HG03432 (cell line): ENCODE results near the gene SNX3.
A peak's percentile ranks its signal among the peaks of the same experiment; 100 is the strongest.
"Not testable (repeated sequence)": the region's sequence is repeated elsewhere in the genome, so short reads cannot be mapped to it uniquely, and the experiment has no call there.

Experiments
- ATAC-seq: cut with Tn5 transposase; IDR thresholded peaks from one replicate; pipeline ENCODE4 v1.9.1; 2021; ENCODE audit warnings: mild to moderate bottlenecking, moderate library complexity; ENCODE audit not compliant: unreplicated experiment

SNX3 gene

DNA sequence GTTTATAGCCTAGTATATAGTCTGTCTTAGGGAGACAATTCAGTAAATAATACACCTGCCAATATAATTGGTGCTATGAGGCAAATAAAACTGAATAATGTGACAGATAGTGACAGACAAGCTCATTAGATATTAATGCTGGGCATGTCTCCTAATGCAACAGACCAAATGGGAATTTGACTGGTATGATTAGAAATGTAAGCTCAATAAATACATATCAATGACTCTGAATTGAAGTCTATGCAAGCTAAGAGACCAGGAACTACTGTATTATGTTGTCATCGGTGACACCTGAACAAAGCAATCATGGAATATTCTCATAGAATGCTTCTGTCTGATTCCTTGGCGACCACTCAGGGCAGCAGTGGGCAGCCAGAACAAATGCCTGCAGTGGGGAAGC, 2.5 kb upstream of the SNX3 start:
- ATAC-seq, result no peak

DNA sequence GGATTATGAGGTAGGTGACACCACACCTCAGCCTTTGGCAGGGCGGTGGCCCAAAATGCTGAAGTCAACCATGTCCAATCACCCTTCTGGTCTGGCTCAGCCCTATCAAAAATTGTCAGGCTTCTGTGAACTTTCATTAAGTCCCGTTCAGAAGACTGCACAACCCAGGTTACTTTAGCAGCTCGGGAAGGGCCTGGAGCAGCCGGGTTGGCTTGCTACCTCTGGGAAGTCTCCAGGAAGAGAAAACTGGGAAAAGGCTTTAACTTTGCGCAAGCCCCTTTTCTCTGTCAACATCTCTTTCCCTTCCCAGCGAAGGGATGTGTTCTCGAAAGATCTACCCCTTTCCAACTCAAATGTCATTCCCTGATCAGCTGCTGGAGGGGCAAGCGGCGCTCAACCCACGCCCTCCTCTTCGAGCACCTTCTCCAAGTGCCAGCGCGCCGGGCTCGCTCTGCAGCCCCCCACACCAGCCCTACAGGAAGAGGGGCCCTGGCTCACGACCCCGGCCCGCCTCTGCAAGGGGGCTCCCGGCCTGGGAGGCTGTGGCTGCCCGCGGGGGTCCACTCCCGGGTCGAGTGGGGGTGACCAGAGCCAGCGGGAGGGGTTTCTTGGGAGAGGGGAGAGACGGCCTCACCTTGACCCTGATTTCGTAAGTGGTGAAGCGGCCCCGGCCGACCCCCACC, 573 bp downstream of the SNX3 start:
- peak; percentile 18 for ATAC-seq

DNA sequence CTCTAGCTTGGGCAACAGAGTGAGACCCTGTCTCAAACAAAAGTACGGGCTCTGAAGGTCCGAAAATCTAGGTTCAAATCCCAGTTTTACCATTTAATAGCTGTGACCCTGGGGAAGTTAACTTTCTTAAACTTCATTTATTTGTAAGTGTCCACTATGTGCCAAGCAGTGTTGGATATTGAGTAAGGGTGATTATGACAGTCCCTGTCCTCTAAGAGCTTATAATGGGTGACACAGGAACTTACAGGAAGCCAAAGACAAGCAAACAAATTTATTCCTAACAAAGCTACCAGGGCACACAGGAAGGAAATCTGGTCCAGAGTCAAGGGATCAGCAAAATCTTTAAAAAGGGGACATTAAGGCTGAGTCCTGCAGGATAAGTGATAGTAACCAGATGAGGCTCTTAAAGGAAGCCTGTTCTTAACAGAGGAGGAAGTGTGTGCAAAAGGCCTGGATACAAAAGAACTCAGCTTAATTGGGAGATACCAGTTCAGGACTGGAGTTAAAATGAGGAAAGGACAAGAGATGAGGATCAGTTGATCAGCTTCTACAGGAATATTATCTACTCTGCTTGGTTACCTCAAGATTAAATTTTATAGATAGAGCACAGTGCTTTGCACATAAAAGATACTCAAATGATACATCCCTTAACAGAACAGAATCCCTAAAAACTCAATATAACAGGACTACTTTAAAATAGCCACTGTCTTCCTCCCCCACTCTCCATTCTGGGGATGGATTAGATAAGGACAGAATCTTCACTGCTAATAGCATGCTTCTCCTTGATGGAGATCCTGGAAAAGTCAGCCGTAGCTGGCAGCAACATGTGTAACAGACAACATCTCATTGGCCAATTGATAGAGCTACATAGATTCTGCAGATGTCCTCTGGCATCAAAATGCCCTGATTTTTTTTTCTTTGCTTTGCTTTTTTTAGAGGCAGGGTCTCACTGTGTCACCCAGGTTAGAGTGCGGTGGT, 6.1 kb downstream of the SNX3 start:
- no peak for ATAC-seq

DNA sequence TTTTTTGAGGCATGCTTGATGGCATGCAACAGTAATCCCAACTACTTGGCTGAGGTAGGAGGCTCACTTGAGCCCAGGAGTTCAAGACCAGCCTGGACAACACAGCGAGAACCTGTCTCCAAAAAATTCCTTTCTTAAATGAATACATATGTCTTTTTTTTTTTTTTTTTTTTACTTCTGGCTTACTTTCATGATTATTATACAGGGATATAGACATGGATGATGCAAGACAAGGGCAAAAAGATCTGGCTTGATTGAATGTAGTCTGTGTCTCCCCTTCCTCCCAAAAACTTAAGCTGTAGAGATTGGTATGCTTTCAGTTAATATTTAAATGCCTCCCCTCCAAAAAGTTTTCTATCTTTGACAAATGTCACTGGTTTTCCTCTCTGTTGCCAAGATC, 7.6 kb downstream of the SNX3 start:
- ATAC-seq, result no peak

DNA sequence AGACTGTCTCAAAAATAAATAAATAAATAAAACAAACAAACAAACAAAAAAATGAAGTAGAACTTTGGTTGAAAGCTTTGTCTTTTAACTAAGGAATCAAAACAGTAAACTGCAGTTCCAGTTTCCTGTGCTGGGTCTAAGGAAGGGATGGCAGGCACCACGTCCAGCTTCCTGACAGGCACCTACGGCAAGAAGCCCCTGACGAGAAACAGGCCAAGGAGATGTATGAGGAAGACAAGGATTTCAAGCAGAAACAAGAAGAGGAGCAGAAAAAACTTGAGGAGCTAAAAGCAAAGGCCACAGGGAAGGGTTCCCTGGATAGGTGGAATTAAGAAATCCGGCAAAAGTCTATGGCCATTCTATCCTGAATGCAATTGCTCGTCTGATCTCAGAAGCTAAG, 8.8 kb downstream of the SNX3 start:
- no peak for ATAC-seq

DNA sequence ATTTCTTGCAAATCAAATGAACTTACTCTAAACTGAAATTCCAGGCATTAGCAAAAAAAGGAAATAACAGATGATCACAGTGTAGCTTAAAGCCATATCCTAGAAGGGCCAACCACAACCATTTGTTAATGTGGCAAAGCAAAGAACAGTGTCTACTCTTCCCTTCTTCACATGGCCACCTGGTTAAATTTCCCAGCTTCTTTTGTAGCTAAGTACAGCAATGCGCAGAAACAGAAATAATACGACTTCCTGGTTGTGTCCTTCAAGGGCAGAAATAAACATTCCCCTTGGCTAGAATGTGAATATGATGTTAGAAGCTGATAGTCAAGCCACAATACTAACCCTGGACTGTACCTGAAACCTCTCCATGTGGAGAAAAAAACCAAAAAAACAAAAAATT, 9.6 kb downstream of the SNX3 start:
- ATAC-seq, result no peak

DNA sequence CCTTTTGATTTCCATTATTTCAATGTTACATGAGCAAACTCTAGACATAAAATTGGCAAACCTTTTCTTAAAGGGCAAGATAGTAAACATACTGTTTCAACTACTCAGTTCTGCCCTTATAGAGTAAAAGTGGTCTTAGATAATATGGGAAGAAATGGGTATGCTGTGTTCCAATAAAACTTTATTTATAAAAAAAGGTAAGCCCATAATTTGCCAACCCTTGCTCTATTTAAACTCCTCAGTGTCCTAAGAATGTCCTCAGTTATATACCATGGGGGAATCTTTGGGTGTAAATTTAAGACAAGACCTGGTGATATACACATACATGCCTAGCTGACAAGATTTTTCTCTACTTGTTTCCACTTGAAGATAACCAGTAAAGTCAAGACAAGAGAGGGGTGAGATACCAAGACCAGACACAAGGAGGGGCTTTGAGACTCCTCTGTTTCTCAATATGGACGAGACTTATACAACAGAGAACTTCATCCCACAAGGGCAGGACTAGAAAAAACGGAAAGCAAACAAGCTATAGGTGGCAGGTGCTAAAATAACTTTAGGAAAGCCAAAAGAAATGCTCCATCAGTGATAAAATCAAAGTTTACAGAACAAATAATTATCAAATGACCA, 10.5 kb downstream of the SNX3 start:
- ATAC-seq, result peak; percentile 46

DNA sequence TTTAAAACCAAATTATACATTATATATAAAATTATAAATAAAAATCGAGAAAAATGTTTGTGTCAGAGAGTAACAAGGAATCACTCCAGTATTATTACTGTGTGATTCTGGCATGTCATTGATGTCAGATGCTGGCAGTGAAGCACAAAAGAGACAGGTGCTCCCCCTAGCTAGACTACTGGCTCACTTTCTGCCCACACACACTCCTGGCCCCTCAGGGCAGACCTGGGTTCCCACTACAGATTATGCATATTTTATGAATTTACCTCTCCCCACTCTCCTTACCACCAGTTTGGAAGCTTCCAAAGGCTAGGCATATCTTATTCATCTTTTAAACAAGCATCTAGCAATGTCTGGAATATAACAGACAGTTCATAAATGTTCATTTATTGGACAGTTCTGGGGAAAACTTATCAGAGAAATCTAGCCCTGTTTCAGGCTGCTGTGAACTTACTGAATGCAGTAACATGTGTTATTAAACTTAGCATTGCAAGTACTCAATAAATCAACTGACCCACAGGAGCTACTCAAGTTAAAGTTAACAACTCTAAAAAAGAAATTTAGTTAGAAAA, 12.8 kb downstream of the SNX3 start:
- no peak for ATAC-seq

DNA sequence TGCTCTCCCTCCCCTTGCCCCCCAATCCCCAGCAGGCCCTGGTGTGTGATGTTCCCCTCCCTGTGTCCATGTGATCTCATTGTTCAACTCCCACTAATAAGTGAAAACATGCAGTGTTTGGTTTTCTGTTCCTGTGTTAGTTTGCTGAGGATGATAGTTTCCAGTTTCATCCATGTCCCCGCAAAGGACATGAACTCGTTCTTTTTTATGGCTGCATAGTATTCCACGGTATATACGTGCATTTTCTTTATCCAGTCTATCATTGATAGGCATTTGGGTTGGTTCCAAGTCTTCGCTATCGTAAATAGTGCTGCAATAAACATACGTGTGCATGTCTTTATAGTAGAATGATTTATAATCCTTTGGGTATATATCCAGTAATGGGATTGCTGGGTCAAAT, 15.7 kb downstream of the SNX3 start:
- ATAC-seq, result not testable (repeated sequence)

DNA sequence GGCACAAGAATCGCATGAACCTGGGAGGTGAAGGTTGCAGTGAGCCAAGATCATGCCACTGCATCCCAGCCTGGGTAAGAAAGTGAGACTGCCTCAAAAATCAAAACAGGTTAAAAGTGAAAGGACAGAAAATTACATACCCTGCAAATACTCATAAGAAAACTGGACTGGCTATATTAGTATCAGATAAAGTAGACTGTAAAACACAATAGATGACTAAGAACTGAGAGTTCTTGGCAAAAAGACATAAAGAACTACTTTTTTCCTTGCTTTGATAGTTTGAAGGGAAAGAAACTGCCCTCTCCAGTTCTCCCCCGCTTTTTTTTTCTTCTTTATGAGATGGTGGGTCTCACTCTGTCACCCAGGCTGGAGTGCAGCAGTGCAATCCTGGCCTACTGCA, 17.0 kb downstream of the SNX3 start:
- ATAC-seq, result no peak

DNA sequence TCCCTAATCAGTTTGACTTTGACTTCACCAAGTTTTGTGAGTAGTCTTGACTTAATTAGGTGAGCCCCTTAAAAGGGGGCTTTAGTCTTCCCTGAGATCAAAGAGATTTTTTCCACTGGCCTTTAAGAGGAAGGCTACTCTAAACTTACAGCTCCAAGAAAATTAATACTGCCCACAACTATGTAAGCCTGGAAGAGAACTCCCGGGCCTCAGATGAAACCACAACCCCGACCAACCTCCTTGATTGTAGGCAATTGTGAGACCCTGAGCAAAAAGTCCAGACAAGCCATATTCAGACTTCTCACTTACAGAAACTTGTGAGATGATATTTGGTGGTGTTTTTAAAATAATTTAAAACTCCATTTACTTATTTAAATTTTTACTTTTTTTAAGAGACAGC, 18.1 kb downstream of the SNX3 start:
- no peak for ATAC-seq

DNA sequence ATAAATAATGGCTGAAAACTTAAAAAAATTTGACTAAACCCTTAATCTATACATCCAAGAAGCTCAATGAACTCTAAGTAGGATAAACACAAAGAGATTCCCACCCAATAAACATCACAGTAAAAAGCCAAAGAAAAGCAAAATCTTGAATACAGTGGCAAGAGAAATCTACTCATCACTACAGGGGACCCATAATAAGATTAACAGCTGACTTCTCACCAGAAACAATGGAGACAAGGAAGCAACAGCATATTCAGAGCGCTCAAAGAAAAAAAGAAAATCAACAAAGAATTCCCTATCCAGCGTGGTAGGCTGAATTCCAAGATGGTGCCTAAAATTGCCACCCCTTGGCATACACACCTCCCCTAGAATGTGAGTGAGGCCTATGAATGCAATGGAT, 18.6 kb downstream of the SNX3 start:
- ATAC-seq, result no peak

DNA sequence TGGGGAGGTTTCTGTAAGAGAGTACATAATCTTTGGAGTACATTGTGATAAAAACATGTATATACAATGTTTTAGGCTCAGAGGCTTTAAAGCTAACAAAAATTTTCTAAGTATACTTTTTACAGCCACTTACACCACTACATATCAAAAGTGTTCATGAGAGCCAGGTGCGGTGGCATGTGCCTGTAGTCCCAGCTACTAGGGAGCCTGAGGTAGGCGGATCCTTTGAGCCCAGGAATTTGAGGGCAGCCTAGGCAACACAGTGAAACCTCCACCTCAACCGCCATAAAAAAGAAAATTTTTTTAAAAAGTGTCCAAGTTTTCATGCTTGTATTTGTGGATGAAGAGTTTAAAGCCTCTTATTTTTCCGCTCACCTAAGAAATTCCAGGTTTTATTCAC, 22.5 kb downstream of the SNX3 start:
- ATAC-seq, result no peak

DNA sequence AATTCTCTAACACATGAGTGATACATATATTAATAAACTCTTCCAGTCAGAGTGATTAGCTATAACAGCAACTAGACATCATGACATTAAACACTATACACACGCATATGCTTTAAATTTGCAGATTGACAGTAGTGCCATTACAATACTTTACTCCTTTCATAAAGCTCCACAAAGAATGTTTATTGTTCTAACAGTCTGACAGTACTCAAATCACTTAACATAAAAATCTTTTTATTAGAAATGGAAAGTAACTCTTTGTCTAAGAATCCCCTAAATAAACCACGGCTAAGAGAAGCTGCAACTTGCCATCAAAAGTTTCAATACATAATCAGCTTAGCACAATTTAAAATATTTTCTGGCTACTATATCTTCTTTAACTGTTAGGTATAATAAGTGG, 24.0 kb downstream of the SNX3 start:
- ATAC-seq, result no peak

DNA sequence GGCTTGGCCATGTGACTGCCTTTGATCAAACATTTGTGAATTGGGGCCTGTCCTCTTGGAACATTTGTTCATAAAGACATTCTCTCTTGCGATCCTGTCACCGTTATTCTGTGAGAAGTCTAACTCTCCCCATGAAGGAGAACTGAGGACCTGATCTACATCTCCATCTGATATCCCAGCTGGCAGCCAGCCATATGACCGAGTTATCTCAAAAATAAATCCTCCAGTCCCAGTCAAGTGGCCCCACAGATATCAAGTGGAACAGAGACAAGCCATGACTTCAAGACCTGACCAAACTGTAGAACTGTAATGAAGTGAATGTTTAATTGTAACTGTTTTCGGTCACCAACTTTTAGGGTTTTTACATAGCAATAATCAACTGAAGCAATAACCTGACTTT, 25.7 kb downstream of the SNX3 start:
- ATAC-seq, result no peak

DNA sequence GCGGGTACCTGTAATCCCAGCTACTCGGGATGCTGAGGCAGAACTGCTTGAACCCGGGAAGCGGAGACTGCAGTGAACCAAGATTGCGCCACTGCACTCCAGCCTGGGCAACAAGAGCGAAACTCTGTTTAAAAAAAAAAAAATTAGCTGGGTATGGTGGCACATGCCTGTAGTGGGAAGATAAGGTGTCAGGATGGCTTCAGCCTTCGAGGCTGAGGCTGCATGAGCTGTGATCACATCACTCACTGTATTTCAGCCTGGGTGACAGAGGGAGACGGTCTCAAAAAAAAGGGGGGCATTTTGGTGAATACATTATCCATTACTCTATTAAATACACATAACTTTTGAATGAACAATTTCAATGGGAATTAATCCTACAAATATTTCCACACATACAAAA, 32.4 kb downstream of the SNX3 start:
- no peak for ATAC-seq

DNA sequence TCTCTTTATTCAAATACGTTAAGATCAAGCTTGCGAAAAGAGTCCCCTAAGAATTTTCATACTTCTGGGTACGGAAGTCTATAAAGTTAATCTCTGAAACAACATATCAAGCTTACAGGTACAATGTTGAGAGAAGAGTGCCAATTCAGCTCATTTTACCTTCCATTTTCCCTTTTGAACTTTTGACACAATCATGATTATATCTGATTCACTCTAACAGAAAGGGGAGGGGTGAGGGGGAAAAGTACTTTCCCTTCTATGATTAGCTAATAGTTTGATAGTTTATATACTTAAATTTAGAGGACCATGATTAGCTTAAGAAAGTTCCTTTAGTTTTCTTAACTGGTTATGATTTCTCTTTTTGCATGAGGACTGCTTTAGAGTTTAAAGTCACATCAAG, 33.5 kb downstream of the SNX3 start:
- no peak for ATAC-seq

DNA sequence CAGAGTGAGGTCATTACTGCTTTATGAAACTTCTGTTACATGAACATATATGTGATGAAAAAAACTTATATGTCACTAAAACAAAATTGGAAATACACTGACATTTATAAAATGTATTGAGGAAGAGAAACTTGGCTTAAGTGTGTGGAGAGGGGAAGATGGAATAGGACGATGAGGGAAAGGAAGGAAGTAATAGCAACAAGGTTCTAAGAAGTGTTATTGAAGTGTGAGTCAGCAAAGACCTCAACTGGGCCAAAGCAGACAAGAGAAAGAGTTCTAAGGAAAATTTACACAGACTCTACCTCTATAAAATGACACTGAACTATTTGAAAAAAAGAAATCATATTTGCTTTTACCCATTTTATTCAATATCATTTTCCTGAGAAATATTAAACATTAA, 38.3 kb downstream of the SNX3 start:
- ATAC-seq, result no peak

DNA sequence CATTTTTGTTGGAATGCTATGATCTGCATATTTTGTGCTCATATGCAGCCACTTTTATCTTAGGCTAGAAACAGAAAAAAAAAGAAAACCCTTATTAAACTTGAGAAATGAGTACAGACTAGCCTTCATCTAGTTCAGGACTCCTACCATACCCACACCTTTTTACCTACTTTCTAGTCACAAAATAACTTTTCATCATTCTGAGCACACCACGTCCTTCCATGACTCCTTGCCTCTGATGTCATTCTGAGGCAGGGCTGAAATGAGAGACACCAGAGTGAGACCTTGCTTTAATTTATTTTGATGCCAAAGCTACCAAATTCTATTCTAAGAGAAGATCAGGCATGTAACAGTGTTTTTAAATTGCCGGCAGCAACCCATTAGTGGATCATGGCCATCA, 38.8 kb downstream of the SNX3 start:
- no peak for ATAC-seq

DNA sequence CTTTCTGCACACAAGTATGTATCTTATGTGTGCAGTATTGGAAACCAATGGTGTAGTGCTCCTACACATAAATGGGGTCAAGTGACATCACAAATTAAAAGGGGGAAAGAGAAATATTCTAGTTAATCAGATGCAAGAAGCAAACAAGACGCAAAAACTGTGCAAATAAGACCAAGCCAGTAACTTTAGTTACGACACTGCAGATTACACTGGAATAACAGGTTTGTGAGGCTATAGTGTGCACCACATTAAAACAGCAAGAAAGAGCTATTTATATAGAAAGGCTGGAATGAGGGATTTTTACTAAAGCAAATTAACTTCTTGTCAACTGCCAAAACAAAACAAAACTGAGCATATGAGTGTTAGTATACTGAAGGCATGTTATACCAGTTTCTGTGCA, 49.2 kb downstream of the SNX3 start:
- ATAC-seq, result no peak

DNA sequence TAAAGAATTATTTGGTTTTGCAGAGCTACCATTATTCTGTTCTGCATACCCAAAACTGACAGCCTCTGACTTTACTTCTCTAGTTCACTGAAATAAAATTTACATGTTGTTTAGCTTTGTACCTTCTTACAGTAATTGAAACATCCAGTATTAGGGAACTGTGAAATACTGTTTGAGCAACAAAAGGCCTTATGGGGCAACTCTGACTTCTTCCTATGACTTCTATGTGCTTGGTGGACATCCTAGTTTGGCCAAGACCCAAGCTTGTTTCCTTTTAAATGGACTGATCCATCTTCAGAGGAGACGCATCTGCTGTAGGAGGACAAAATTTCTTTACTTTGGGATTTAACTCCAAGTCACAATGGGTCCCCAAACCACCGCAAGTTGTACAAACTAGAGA, 50.3 kb downstream of the SNX3 start:
- no peak for ATAC-seq

DNA sequence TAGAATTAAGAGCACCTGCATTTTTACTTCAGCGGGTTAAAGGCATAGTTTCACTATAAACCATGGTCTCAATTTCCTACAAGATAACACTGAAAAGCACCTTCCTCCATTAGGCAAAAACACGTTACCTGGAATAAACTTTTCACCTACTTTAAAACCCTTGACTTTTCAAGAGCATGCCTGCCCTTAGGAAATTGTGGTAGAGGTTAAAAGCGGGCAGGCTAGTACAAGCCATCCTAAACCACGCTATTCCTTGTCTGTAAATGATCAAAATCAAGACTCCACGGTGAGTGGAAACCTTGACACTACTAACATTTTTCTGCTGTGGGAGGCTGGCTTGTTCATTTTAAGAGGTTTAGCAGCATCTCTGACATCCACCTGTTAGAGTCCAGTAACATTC, 51.1 kb downstream of the SNX3 start:
- ATAC-seq, result no peak
